Neutrophil (primary cell): Measurements from ENCODE around the gene HS1BP3.

Experiments
- H3K27ac ChIP-seq: fragments of 200-600 bp; sonication (generic); 2 replicates; pipeline ENCODE4 v1.5.1; 2016; ENCODE audit warnings: mild to moderate bottlenecking, moderate library complexity
- H3K27me3 ChIP-seq: fragments of 200-600 bp; sonication (generic); 2 replicates; pipeline ENCODE4 v1.6.0; 2016; ENCODE audit warnings: mild to moderate bottlenecking
- H3K36me3 ChIP-seq: fragments of 200-600 bp; sonication (generic); 2 replicates; pipeline ENCODE4 v1.5.1; 2017
- H3K4me1 ChIP-seq, 2 experiments: fragments of 200-600 bp in 1 of 2; sonication (generic) in 1 of 2; 1 replicate in 1 of 2; 2 replicates in 1 of 2; pipeline versions ENCODE4 v1.5.1 to v1.6.1; 2013 to 2016; ENCODE audit warnings: low read depth in 1 of 2, low read length in 1 of 2, mild to moderate bottlenecking in 1 of 2, moderate library complexity in 1 of 2; ENCODE audit not compliant: control insufficient read depth in 1 of 2, insufficient read depth in 1 of 2
- H3K4me3 ChIP-seq, 2 experiments: fragments of 200-600 bp in 1 of 2; sonication (generic) in 1 of 2; 1 replicate in 1 of 2; 2 replicates in 1 of 2; pipeline ENCODE4 v1.5.1; 2013 to 2016; ENCODE audit warnings: low read depth in 1 of 2, low read length in 1 of 2, mild to moderate bottlenecking in 1 of 2, moderate library complexity in 1 of 2
- H3K9me3 ChIP-seq: fragments of 200-600 bp; sonication (generic); 2 replicates; pipeline ENCODE4 v1.5.1; 2016
- TF ChIP-seq, protein P1 (sequence below): fragments of 200-600 bp; sonication (generic); IDR thresholded peaks from 2 replicates; pipeline ENCODE4 v1.5.1; 2016; ENCODE audit warnings: antibody characterized with exemption

The HS1BP3 gene

DNA sequence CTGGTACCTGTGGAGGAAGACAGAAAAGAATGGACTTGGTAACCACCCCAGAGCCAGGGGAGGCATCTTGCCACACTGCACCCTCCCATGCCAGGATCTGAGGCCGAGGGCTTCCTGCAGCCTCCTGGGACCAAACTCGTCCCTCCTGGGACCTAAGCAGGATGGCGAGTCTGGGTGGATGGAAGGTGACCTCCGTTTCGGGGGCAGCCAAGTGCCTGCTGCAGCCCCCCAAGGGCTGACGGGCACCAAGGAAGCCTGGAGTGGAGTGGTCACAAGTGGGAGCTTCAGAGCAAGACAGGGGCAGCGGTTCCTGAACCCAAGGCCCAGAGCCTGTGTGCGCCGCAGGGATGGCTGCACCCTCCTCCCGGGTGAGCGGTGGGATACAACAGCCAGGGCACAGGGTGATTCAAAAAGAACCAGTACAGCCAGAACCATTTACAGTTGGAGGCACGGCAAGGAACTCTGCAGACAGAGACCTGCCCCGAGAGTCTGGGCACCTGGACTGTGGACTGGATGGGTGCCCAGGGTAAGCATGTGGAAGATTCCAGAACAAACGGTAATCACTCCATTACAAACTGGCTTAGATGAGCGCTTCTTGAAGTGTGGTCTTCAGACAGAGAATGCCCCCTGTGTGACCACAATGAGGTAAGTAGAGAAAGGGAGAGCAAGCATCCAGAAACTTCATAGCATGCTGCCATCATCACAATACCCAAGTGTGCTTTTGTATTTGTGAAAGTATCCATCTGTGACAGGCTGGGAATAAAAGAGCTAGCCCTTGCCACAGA is 12.1 kb downstream of the HS1BP3 start:
- TF ChIP-seq, protein P1, sequence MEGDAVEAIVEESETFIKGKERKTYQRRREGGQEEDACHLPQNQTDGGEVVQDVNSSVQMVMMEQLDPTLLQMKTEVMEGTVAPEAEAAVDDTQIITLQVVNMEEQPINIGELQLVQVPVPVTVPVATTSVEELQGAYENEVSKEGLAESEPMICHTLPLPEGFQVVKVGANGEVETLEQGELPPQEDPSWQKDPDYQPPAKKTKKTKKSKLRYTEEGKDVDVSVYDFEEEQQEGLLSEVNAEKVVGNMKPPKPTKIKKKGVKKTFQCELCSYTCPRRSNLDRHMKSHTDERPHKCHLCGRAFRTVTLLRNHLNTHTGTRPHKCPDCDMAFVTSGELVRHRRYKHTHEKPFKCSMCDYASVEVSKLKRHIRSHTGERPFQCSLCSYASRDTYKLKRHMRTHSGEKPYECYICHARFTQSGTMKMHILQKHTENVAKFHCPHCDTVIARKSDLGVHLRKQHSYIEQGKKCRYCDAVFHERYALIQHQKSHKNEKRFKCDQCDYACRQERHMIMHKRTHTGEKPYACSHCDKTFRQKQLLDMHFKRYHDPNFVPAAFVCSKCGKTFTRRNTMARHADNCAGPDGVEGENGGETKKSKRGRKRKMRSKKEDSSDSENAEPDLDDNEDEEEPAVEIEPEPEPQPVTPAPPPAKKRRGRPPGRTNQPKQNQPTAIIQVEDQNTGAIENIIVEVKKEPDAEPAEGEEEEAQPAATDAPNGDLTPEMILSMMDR = no peak
- H3K4me3 ChIP-seq = no peak overlapping the region
- H3K36me3 ChIP-seq = peaks cover 100% of the 10 kb centered on the region
- no peaks in the 10 kb centered on the region for H3K27me3 ChIP-seq
- no peaks in the 10 kb centered on the region for H3K4me1 ChIP-seq
- no peak overlapping the region for H3K27ac ChIP-seq
- H3K9me3 ChIP-seq = no peaks in the 10 kb centered on the region

DNA sequence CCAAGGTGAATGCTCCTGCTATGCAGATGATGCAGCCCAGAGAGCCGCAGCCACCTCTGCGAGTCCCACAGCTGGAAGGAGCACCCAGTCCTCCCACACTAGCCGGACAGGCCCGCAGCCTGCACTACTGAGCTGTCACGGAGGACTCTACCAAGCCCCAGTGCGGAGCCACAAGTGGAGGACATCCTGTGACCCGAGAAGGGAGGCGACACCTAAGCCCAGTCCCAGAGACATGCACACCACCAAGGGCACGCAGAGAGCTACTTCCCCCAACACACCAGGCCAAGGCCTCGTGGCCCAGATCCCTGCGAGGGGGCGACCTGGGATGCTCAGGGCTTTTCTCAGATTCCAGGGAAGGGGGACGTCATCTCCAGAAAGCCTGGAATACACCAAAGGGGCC is 12.9 kb downstream of the HS1BP3 start:
- no peaks in the 10 kb centered on the region for H3K9me3 ChIP-seq
- TF ChIP-seq, protein P1 = no peak
- no peaks in the 10 kb centered on the region for H3K4me1 ChIP-seq
- H3K36me3 ChIP-seq = peaks cover 100% of the 10 kb centered on the region
- no peak overlapping the region for H3K4me3 ChIP-seq
- H3K27me3 ChIP-seq = no peaks in the 10 kb centered on the region
- H3K27ac ChIP-seq = no peak overlapping the region

DNA sequence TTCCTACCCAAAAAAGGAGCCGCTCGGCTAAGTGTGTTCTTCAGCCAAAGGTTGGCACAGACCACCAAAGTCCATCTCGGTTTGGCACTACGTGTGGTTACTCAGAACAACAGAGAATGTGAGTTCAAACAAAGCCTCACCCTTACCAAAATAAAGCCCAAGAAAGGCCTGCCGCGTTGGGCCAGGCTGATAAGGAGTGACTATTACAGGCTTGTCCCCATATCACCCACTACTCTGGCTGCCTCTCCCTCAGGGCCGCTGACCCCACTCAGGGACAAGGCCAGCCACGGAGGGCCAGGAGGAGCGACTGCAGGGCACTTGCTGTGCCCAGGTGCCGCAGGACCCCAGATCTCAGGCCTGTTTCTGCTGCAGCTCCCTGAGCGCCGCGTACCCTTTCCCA is 13.8 kb downstream of the HS1BP3 start:
- Histone ChIP-seq H3K27me3 (no peaks in the 10 kb centered on the region), H3K27ac (no peak overlapping the region), H3K9me3 (no peaks in the 10 kb centered on the region), H3K4me3 (no peak overlapping the region), H3K36me3 (peaks cover 100% of the 10 kb centered on the region), H3K4me1 (no peaks in the 10 kb centered on the region)
- TF ChIP-seq, protein P1 = no peak

DNA sequence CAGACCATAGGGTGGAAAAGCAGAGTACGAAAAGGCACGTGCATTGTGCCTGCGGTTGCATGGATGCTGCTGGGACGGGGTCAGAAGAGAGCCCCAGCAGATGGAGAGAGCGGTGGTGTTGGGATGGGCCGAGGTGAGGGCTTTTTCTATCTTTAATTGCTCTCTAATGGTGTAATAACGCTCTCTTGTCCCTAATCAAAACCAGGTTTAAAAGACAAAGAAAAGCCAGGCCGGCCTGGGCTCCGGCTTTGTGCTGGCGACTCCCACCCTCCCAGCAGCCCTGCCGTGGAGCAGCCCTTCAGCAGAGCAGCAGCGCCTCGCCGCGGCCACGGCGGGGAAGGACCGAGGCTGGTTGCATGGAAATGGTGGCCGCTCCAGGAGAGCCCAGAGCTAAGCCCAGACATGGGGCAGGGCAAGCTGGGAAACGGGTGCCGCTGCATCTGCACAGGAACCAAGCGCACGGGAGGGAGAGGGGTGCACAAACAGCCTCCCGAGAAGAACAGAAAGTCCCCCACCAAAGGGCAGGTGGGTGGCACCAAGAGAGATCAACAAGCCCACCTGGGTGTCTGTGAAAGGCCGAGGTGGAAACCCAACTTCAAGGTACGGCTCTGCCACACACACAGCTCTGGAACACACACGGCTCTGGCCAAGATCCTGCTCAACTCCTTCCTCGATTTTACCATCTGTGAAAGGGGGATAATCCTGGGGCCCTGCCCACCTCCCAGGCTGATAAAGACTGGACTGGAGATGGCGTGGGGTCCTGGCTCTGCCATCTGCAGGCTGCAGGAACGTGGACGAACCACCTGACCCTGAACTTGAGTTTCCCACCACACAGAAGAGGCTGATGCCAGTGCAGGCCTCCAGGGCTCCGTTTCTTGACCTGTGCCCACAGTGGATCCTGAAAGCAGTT is 15.0 kb downstream of the HS1BP3 start:
- peaks cover 94% of the 10 kb centered on the region for H3K36me3 ChIP-seq

DNA sequence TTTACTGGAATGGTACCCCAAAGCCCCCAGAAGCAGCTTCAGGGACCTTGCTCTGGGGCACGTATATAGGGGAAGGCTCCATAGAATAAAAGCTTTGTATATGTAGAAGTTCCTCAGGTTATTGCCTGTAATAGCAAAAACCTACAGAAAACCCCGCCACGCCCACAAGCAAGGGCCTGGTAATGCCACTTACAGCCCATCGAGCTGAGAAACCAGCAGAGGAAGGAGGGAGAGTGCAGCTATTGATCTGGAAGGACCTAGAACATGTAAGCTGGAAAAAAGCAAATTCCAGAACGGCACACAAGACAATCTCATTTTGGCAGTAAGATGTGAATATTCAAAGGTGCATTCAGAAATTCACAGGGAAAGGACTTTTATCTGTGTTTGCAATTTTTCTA is 15.8 kb downstream of the HS1BP3 start:
- Histone ChIP-seq H3K4me1 (no peaks in the 10 kb centered on the region), H3K36me3 (peaks cover 91% of the 10 kb centered on the region), H3K27me3 (no peaks in the 10 kb centered on the region), H3K9me3 (no peaks in the 10 kb centered on the region), H3K4me3 (no peak overlapping the region), H3K27ac (no peak overlapping the region)
- TF ChIP-seq, protein P1 = no peak

More for the DNA sequence above, 15.0 kb downstream of the HS1BP3 start:
- Histone ChIP-seq H3K4me3 (no peak overlapping the region), H3K9me3 (no peaks in the 10 kb centered on the region), H3K27me3 (no peaks in the 10 kb centered on the region), H3K4me1 (no peaks in the 10 kb centered on the region), H3K27ac (no peak overlapping the region)
- TF ChIP-seq, protein P1 = peak; percentile 30
